Endothelial cell of umbilical vein (primary cell): ENCODE data around the gene POLR1B. TPM values are rescaled to one million over a fixed set of nuclear protein-coding genes. Genes with fewer than 3 reads are reported as not detected.

ENCODE experiments used
- BruUV-seq: library from RNA; stranded (reverse); fragments of 400-500 nt; replicated peaks from 2 replicates; lab custom pipeline; 2021; lab: Mats Ljungman, UMichigan
- CTCF ChIA-PET: fragments of 300-600, 350-600 bp; sonication (Branson Sonifier 250); formaldehyde crosslinking; loops from one replicate; lab custom pipeline; 2021; ENCODE audit warnings: antibody characterized with exemption, inconsistent platforms; lab: Charles Lee
- POLR2A ChIA-PET: fragments of 300-600, 350-600 bp; sonication (Branson Sonifier 250); formaldehyde crosslinking; loops from one replicate; lab custom pipeline; 2021; ENCODE audit warnings: antibody characterized with exemption, inconsistent platforms; lab: Charles Lee
- DNase-seq: peaks from one replicate; pipeline ENCODE4 v3.0.0-alpha.2; 2011; ENCODE audit warnings: low read depth, low spot score
- FAIRE-seq: peaks from 2 replicates; lab custom pipeline; 2011; peaks lifted over from hg19 to GRCh38; lab: Jason Lieb, UNC
- H2AFZ ChIP-seq: 2 replicates; pipeline ENCODE4 v1.6.0; 2012; ENCODE audit warnings: low read depth, low read length, control low read depth, inconsistent platforms
- H3K27ac ChIP-seq: 2 replicates; pipeline ENCODE4 v1.5.1; 2011; ENCODE audit warnings: low read depth, mild to moderate bottlenecking, control low read depth, low read length, moderate library complexity; ENCODE audit not compliant: insufficient read depth
- H3K27me3 ChIP-seq, 2 experiments: 2 replicates each; pipeline versions ENCODE4 v1.6.0 to v1.6.1; 2011; ENCODE audit warnings: low read length in 2 of 2, mixed read lengths in 1 of 2; ENCODE audit not compliant: control insufficient read depth in 2 of 2, insufficient read depth in 2 of 2
- H3K36me3 ChIP-seq, 2 experiments: 2 replicates in 1 of 2; 3 replicates in 1 of 2; pipeline ENCODE4 v1.5.1; 2011; ENCODE audit warnings: low read length in 2 of 2, mild to moderate bottlenecking in 1 of 2, moderate library complexity in 1 of 2; ENCODE audit not compliant: control insufficient read depth in 2 of 2, insufficient read depth in 2 of 2; ENCODE audit errors: extremely low read depth in 1 of 2
- H3K4me1 ChIP-seq: 3 replicates; pipeline ENCODE4 v1.5.1; 2011; ENCODE audit warnings: mild to moderate bottlenecking, low read length; ENCODE audit not compliant: control insufficient read depth, insufficient read depth; ENCODE audit errors: extremely low read depth
- H3K4me2 ChIP-seq: 2 replicates; pipeline ENCODE4 v1.6.1; 2011; ENCODE audit warnings: low read length, control low read depth, mixed read lengths; ENCODE audit not compliant: insufficient read depth
- H3K4me3 ChIP-seq, 3 experiments: fragments of 200-600 bp in 1 of 3; sonication (generic), shearing (Covaris generic) in 1 of 3; replicated peaks in 1 of 3; 2 replicates each; pipeline ENCODE4 v1.5.1; 2011 to 2016; ENCODE audit warnings: control low read depth in 3 of 3, low read length in 3 of 3, mild to moderate bottlenecking in 2 of 3, inconsistent platforms in 1 of 3, low read depth in 1 of 3, moderate library complexity in 1 of 3; ENCODE audit not compliant: insufficient read depth in 1 of 3
- H3K79me2 ChIP-seq: 2 replicates; pipeline ENCODE4 v1.6.0; 2012; ENCODE audit warnings: low read length, inconsistent platforms; ENCODE audit not compliant: control insufficient read depth, insufficient read depth
- H3K9ac ChIP-seq: replicated peaks from 2 replicates; pipeline ENCODE3; 2011; ENCODE audit warnings: low read length, control low read depth; ENCODE audit not compliant: insufficient read depth; ENCODE audit errors: extremely low read depth
- H3K9me1 ChIP-seq: replicated peaks from 3 replicates; pipeline ENCODE4 v1.6.0; 2011; ENCODE audit warnings: mild to moderate bottlenecking, low read length; ENCODE audit not compliant: control insufficient read depth, insufficient read depth; ENCODE audit errors: extremely low read depth
- H3K9me3 ChIP-seq: replicated peaks from 2 replicates; pipeline ENCODE4 v1.5.1; 2012; ENCODE audit warnings: low read length, inconsistent platforms; ENCODE audit not compliant: control insufficient read depth, insufficient read depth
- H4K20me1 ChIP-seq: replicated peaks from 2 replicates; pipeline ENCODE3; 2011; ENCODE audit warnings: mild to moderate bottlenecking, low read length; ENCODE audit not compliant: control insufficient read depth, insufficient read depth; ENCODE audit errors: extremely low read depth
- EZH2 ChIP-seq: IDR thresholded peaks from 2 replicates; pipeline ENCODE4 v1.6.1; 2012; ENCODE audit warnings: borderline replicate concordance, low read depth, mild to moderate bottlenecking, moderate library complexity, low read length, inconsistent platforms; ENCODE audit not compliant: severe bottlenecking
- FOS ChIP-seq: IDR thresholded peaks from 2 replicates; pipeline ENCODE4 v1.6.1; 2011; ENCODE audit warnings: mild to moderate bottlenecking, low read length, moderate library complexity, borderline replicate concordance; ENCODE audit not compliant: insufficient read depth
- GATA2 ChIP-seq: IDR thresholded peaks from 2 replicates; pipeline ENCODE4 v1.7.0; 2011; ENCODE audit warnings: low read depth, mild to moderate bottlenecking, moderate library complexity, mixed read lengths, low read length; ENCODE audit not compliant: insufficient read length, insufficient read depth
- JUN ChIP-seq: IDR thresholded peaks from 2 replicates; pipeline ENCODE4 v1.6.1; 2011; ENCODE audit warnings: borderline replicate concordance, low read depth; ENCODE audit not compliant: insufficient read length, insufficient read depth
- MAX ChIP-seq: IDR thresholded peaks from 2 replicates; pipeline ENCODE4 v1.6.1; 2011; ENCODE audit not compliant: insufficient read depth, insufficient read length
- MYC ChIP-seq: IDR thresholded peaks from one replicate; pipeline ENCODE4 v1.6.1; 2011; ENCODE audit warnings: mild to moderate bottlenecking, low read depth, low read length
- POLR2A ChIP-seq: IDR thresholded peaks from 2 replicates; pipeline ENCODE4 v1.6.1; 2012; ENCODE audit warnings: low read depth, mild to moderate bottlenecking, control low read depth, low read length
- POLR2AphosphoS5 ChIP-seq: IDR thresholded peaks from 2 replicates; pipeline ENCODE4 v1.6.1; 2012; ENCODE audit warnings: low read depth, mild to moderate bottlenecking, control low read depth, low read length, moderate library complexity; ENCODE audit not compliant: insufficient read depth
- dilution Hi-C: fragments of 300-500 bp; cut with MboI; formaldehyde crosslinking; loops from one replicate; pipeline ENCODE4 v1.15.0; 2019; ENCODE audit warnings: low sequenced_read_pairs; ENCODE audit not compliant: extremely low pct_ligation_motif_present
- intact Hi-C: fragments of 100-400 bp; cut with micrococcal nuclease; formaldehyde crosslinking; loops from one replicate; pipeline ENCODE4 v1.10.0; 2022
- polyA plus RNA-seq, 4 experiments: library from polyadenylated mRNA; depleted of rRNA in 3 of 4; stranded (reverse) in 3 of 4; unstranded in 1 of 4; fragments of >200 nt; gene quantifications; 2 replicates each; pipeline versions ENCODE4 v1.2.1 to v1.2.3, GENCODE V29; 2011 to 2012; ENCODE audit warnings: missing spikeins in 1 of 4
- total RNA-seq: library from RNA; stranded (reverse); gene quantifications from 2 replicates; pipeline ENCODE4 v1.2.3, GENCODE V29; 2021
- TF ChIP-seq, protein P1 (sequence below), 2 donors: IDR thresholded peaks; 1 replicate in 1 of 2; 2 replicates in 1 of 2; pipeline ENCODE4 v1.5.1; 2011; ENCODE audit warnings: low read length in 2 of 2, mild to moderate bottlenecking in 2 of 2, moderate library complexity in 2 of 2, control low read depth in 1 of 2, inconsistent platforms in 1 of 2, low read depth in 1 of 2; ENCODE audit not compliant: insufficient read depth in 1 of 2; ENCODE audit errors: extremely low read depth in 1 of 2

The POLR1B gene
- total and polyA plus RNA-seq, 2 donors (not counting 3 experiments of a cell fraction or from before 2014, with no cell fraction given) = 12.2 to 28.9 TPM

DNA sequence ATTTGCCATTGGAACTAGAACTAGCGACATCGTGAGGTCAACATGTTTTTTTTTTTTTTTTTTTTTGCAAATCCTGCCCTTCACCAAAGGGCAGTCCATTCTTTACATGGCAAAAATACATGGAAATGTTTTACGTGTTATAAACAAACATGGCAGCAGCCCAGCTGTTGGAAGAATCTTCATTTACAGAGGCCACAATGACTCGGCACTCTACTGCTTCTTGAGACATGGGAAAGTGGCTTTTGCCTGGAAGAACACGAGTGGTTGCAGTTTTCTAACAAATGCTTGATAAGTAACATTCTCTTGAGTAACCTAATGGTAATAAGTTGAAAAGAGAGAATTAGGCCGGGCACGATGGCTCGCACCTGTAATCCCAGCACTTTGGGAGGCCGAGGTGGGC lies 22.8 kb upstream of the POLR1B start:
- no peak overlapping the region for H3K27ac ChIP-seq
- no peak for TF ChIP-seq POLR2A
- TF ChIP-seq, protein P1, sequence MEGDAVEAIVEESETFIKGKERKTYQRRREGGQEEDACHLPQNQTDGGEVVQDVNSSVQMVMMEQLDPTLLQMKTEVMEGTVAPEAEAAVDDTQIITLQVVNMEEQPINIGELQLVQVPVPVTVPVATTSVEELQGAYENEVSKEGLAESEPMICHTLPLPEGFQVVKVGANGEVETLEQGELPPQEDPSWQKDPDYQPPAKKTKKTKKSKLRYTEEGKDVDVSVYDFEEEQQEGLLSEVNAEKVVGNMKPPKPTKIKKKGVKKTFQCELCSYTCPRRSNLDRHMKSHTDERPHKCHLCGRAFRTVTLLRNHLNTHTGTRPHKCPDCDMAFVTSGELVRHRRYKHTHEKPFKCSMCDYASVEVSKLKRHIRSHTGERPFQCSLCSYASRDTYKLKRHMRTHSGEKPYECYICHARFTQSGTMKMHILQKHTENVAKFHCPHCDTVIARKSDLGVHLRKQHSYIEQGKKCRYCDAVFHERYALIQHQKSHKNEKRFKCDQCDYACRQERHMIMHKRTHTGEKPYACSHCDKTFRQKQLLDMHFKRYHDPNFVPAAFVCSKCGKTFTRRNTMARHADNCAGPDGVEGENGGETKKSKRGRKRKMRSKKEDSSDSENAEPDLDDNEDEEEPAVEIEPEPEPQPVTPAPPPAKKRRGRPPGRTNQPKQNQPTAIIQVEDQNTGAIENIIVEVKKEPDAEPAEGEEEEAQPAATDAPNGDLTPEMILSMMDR (IDR thresholded peaks at IDR 0.05; ENCODE audit: extremely low read depth in 1 of 2, insufficient read depth in 1 of 2, low read depth in 1 of 2, low read length in 2 of 2) = no peak
- no peak for TF ChIP-seq POLR2AphosphoS5
- TF ChIP-seq MAX = no peak
- TF ChIP-seq MYC = no peak
- no peak for TF ChIP-seq JUN
- TF ChIP-seq EZH2 = no peak
- TF ChIP-seq GATA2 = no peak
- TF ChIP-seq FOS = no peak
- POLR2A ChIA-PET = interaction anchor here (0.6 kb wide), 1 partner anchor 14 kb away, joined by 5 read pairs; no protein-coding TSS in a partner anchor
- dilution Hi-C loops = no loop called here
- DNase-seq (no peak), FAIRE-seq (no peak)
- H3K4me3 ChIP-seq = no peak overlapping the region
- no peaks in the 10 kb centered on the region for H3K27me3 ChIP-seq
- intact Hi-C loops = no loop called here
- H3K4me1 ChIP-seq = no peaks in the 10 kb centered on the region
- CTCF ChIA-PET = interaction anchor here (1.0 kb wide), 1 partner anchor 39 kb away, joined by 3 read pairs; no protein-coding TSS in a partner anchor
- H3K4me2 ChIP-seq = no peak overlapping the region
- H3K36me3 ChIP-seq = peaks cover 8 to 19% of the 10 kb centered on the region in 2 experiments
- H4K20me1 ChIP-seq = no peaks in the 10 kb centered on the region
- no TSS peak for BruUV-seq
- peaks cover 2% of the 10 kb centered on the region for H3K79me2 ChIP-seq
- no peaks in the 10 kb centered on the region for H3K9me1 ChIP-seq
- no peak overlapping the region for H2AFZ ChIP-seq
- H3K9ac ChIP-seq = no peak overlapping the region
- H3K9me3 ChIP-seq = no peaks in the 10 kb centered on the region
